ENCODE data around the gene SLC19A1. TPM values are rescaled to one million over a fixed set of nuclear protein-coding genes. Genes with fewer than 3 reads are reported as not detected.
"Not testable (repeated sequence)": the region's sequence is repeated elsewhere in the genome, so short reads cannot be mapped to it uniquely, and the experiment has no call there.

Gene SLC19A1
- total RNA-seq, 4 donors from 2014 or later = 1.5 to 8.6 (median 5.3) TPM

DNA sequence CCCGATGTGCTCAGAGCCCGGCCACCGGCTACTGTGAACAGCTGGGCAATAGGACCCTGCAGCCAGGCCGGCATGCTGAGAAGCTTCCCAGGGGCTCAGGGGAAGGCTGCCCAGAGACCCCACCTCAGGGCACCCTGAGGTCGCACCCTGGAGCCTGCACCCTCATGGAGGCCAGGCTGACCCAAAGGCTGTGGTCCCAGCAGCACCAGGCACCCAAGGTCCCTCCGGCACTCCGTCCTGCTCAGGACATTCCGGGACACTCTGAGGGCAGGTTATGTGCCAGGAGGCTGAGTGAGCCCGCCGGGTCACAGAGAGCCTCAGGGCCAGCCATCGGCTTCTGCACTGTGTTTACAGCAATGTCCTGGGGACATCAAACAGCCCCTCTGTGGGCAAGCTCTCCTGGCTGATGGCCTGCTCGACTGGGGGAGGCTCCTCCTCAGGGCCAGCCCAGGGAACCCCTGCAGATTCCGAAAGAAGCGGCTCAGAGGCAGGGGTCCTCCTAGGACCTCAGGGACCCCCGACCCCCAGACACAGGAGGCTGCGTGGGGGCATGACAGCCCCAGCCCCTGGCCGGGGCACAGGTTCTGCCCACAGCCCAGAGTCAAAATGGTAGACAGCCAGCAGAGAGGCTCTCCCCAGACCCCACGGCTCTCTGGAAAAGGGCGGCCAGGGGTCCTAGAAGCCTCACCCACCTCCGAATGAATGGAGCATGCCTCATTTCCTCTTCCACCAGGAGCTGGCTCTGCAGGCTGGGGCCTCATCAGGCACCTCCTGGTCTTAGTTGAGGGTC lies 8.2 kb downstream of the SLC19A1 start:
- Histone ChIP-seq H3K4me3 (no peak overlapping the region), H3K27ac (no peak overlapping the region), H3K4me1 (no peaks in the 10 kb centered on the region), H3K9me3 (no peaks in the 10 kb centered on the region), H3K36me3 (peaks cover 0 to 22% of the 10 kb centered on the region in 2 donors), H3K27me3 (no peaks in the 10 kb centered on the region)
- 56 to 80% methylated on average over 1 to 4 of the region's 20 CpGs for WGBS, 2 donors (ENCODE audit: low coverage in 1 of 2)
- no peak for ATAC-seq
- TF ChIP-seq POLR2A (IDR thresholded peaks at IDR 0.05) (no peak), POLR2AphosphoS5 (IDR thresholded peaks at IDR 0.05) (no peak), CTCF (IDR thresholded peaks at IDR 0.05) (no peak), EP300 (IDR thresholded peaks at IDR 0.05) (no peak)

GRCh38 chr21:45533361-45533845 lies 8.8 kb downstream of the SLC19A1 start:
- peaks cover 0 to 22% of the 10 kb centered on the region in 2 donors for H3K36me3 ChIP-seq
- no CpG with 5 or more reads among the region's 12 CpGs for WGBS, 2 donors (ENCODE audit: low coverage in 1 of 2)
- no peak overlapping the region for H3K27ac ChIP-seq
- no peaks in the 10 kb centered on the region for H3K27me3 ChIP-seq
- no peak overlapping the region for H3K4me3 ChIP-seq
- H3K9me3 ChIP-seq = no peaks in the 10 kb centered on the region
- TF ChIP-seq POLR2AphosphoS5 (IDR thresholded peaks at IDR 0.05) = no peak
- H3K4me1 ChIP-seq = no peaks in the 10 kb centered on the region
- no peak for ATAC-seq

DNA sequence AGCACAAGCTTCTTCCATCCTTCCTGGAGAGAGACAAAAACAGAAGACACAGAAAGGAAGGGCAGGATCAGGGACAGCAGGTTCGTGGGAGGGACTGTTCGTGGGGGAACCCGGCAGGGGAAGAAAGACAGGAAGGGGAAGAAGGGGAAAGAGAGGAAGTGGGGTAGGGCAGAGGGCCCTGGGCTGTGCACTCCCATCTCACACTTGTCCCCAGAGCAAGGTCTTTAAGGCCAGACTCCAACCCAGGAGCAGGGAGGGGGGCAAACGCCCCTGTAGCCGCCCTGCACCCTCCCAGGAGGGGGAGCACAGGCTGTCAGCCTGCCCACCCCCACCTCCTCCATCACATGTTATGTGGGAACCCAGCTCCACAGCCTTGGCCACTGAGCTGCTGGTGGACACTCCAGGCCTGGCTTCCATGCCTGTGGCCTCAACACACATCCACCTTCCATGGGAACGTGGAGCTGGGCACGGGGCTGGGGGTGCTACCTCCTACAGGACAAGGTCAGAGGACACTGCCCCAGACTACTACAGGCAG lies 9.3 kb downstream of the SLC19A1 start:
- WGBS, 2 donors (ENCODE audit: low coverage in 1 of 2) = 47% methylated on average over 2 of the region's 7 CpGs; no CpG with 5 or more reads in 1 of the 2 donors
- no peak overlapping the region for H3K4me3 ChIP-seq
- H3K27me3 ChIP-seq = no peaks in the 10 kb centered on the region
- H3K9me3 ChIP-seq = no peaks in the 10 kb centered on the region
- H3K27ac ChIP-seq = no peak overlapping the region
- TF ChIP-seq CTCF (IDR thresholded peaks at IDR 0.05) (no peak), EP300 (IDR thresholded peaks at IDR 0.05) (no peak), POLR2A (IDR thresholded peaks at IDR 0.05) (no peak)
- ATAC-seq = no peak
- H3K4me1 ChIP-seq = no peaks in the 10 kb centered on the region
- H3K36me3 ChIP-seq = peaks cover 0 to 22% of the 10 kb centered on the region in 2 donors

- WGBS, 2 donors (ENCODE audit: low coverage in 1 of 2) = 94 to 97% methylated on average over 10 to 18 of the region's 76 CpGs
- ATAC-seq = no peak
These were observed 10.6 kb downstream of the SLC19A1 start for GRCh38 chr21:45531393-45532215.

DNA sequence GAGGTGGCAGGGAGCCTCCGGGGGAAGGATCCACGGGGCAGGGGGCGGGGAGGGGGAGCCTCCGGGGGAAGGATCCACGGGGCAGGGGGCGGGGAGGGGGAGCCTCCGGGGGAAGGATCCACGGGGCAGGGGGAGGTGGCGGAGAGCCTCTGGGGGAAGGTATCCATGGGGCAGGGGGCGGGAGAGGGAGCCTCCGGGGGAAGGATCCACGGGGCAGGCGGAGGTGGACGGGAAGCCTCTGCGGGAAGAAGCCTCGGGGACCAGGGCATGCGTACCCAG lies 11.2 kb downstream of the SLC19A1 start:
- 89% methylated on average over 10 of the region's 17 CpGs; no CpG with 5 or more reads in 1 of the 2 donors for WGBS, 2 donors (ENCODE audit: low coverage in 1 of 2)
- H3K27me3 ChIP-seq, ATAC-seq, H3K4me1 ChIP-seq, H3K9me3 ChIP-seq, H3K27ac ChIP-seq, H3K4me3 ChIP-seq: not testable (repeated sequence)
- peaks cover 0 to 22% of the 10 kb centered on the region in 2 donors for H3K36me3 ChIP-seq

More at GRCh38 chr21:45531393-45532215, 10.6 kb downstream of the SLC19A1 start:
- Histone ChIP-seq H3K27me3 (no peaks in the 10 kb centered on the region), H3K36me3 (peaks cover 0 to 22% of the 10 kb centered on the region in 2 donors), H3K27ac (no peak overlapping the region), H3K4me3 (no peak overlapping the region), H3K4me1 (no peaks in the 10 kb centered on the region), H3K9me3 (no peaks in the 10 kb centered on the region)
- TF ChIP-seq EP300 (IDR thresholded peaks at IDR 0.05) = no peak
- no peak for TF ChIP-seq POLR2A (IDR thresholded peaks at IDR 0.05)
- no peak for TF ChIP-seq POLR2AphosphoS5 (IDR thresholded peaks at IDR 0.05)
- no peak for TF ChIP-seq CTCF (IDR thresholded peaks at IDR 0.05)
